HG03280 (cell line): ENCODE measurements around the gene ITM2B.

Experiments
- ATAC-seq: cut with Tn5 transposase; IDR thresholded peaks from one replicate; pipeline ENCODE4 v1.9.1; 2021; ENCODE audit warnings: mild to moderate bottlenecking, moderate library complexity; ENCODE audit not compliant: unreplicated experiment

The ITM2B gene

GRCh38 chr13:48255954-48256353, 22.9 kb downstream of the ITM2B start:
- ATAC-seq = no peak

- no peak for ATAC-seq
Measured at GRCh38 chr13:48258002-48258401, 25.0 kb downstream of the ITM2B start.

DNA sequence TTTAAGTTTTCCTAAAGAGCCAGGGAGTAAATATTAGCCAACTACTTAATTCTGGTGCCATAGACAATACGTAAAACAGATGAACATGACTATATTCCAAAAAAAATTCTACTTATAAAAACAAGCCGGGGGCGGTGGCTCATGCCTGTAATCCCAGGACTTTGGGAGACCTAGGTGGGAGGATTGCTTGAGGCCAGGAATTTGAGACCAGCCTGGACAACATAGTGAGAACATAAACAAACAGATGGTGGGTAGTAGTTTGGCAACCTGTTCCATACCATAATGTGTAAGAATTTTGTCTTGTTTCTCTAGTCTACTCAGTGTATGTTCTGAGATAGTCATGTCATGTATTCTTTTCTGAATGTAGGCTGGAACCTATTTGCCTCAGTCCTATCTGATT, 25.4 kb downstream of the ITM2B start:
- no peak for ATAC-seq

- ATAC-seq = no peak
Measured at GRCh38 chr13:48260970-48261369, 28.0 kb downstream of the ITM2B start.

DNA sequence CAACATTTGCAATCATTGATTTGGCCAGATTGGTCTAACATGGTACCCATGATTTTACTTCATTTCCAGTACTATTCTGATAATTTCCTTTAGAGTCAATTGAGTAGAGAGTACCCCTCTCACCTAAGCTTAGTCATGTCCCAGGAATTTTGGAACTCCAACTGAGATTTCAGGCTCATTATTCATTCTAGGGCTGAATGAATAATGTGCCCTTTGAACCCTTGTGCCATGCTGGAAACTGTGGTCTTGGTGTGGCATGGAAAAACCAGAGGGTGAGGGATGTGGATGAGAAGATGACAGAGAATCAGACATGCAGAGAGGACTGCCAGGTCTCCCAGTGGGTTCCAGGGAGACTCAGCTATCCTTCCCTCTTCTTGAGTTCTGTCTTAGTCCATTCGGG, 30.2 kb downstream of the ITM2B start:
- ATAC-seq = no peak

- ATAC-seq = no peak
Measured at GRCh38 chr13:48264058-48264457, 31.1 kb downstream of the ITM2B start.

DNA sequence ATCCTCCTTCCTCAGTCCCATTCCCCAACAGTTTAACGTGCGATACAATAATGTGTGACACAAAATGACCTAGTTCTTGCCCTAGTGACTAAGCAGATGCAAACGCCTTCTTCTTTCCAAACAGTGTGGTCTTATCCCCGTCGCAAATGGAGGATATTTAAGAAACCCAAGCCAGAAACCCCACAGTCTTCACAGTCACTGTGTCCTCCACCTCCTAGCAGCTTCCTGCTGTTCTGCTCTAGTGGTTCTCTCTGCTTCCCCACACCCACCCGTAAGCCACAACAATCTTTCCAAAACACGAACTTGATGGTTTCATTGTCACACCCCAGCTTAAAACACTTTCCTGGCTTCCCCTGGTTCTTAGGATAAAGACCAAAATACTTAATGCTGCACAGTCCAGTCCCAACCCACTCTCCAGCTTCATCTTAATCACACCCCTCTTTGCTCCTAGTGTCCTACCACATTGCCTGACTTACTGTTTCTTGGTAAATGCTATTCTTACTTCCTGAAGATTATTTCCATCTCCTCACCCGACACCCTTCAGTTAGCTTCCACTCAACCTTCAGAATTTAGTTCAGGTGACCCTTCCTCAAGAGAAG, 32.3 kb downstream of the ITM2B start:
- ATAC-seq = no peak

DNA sequence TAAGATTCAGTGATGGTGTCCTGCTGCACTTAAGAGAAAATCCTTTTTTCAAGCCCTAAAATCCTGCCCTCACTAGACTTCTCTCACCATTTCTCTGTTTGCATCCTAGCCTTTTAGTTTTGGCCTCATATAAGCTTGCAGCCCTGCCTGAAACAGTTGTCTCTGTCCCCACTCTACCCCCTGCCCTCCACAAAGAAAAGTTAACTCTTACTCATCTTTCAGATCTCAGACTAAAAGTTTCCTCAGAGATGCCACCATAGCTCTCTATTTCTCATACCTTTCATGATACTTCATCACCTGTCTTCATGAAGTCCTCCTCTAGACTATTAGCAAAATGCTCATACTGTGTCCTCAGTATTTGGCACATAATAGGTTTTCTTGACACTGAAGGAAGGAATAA, 33.1 kb downstream of the ITM2B start:
- no peak for ATAC-seq

GRCh38 chr13:48266701-48267639, 34.0 kb downstream of the ITM2B start:
- ATAC-seq = no peak

- no peak for ATAC-seq
Measured at GRCh38 chr13:48268019-48268418, 35.0 kb downstream of the ITM2B start.

DNA sequence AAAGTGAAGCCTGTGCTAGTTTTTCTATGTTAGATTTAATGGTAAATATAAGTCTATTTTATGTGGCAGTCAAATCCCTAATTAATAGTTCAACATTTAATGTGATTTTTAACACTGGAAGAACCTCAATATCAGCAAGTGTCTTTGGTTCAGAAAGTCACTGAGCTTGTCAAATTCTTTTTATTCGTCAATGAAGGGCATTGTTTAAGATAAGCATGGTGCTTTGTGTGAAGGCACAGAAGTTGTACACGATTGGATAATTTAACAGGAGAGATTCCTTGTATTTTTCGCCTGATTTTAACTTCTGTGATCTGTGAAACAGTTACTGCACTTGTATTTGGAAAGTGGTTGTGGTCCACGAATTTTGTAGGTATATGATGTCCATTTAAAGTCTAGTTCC, 40.3 kb downstream of the ITM2B start:
- ATAC-seq = no peak

GRCh38 chr13:48275507-48275906, 42.5 kb downstream of the ITM2B start:
- ATAC-seq = no peak

GRCh38 chr13:48278806-48279205, 45.8 kb downstream of the ITM2B start:
- ATAC-seq = no peak

DNA sequence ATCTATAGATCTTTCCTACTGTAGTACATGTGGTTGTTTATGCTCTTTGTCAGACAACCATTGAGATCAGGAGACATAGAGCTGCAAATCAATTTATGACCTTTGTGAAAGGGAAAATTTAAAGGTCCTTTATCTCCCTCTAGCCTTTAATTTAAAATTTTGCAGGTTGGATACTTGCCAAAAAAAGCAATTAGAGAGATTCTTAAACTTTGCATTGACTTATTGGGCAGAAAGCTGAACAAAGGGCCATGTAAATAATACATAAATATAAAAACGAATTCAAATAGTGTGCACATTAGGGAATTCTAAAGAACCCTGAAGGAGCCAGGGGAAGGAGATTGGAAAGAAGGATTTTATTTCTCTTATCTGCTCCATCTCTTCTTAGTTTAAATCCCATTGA, 48.5 kb downstream of the ITM2B start:
- ATAC-seq = no peak

DNA sequence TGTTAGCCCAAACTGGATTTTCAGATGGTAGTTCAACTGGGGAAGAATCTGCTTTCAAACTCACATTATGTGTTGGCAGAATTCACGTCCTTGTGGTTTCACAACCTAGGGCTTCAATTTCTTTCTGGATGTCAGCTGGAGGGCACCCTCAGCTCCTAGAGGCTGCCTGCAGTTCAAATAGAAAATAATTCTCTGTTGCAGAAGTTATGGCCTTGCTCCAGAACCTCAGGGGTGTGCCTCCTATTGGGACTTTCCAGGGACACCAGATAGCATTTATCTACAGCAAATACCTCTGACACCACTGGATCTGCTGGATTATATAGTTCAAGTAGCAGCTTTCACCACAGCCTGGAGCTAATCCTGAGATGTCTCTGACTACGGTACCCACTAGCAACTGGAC, 58.7 kb downstream of the ITM2B start:
- ATAC-seq = no peak

DNA sequence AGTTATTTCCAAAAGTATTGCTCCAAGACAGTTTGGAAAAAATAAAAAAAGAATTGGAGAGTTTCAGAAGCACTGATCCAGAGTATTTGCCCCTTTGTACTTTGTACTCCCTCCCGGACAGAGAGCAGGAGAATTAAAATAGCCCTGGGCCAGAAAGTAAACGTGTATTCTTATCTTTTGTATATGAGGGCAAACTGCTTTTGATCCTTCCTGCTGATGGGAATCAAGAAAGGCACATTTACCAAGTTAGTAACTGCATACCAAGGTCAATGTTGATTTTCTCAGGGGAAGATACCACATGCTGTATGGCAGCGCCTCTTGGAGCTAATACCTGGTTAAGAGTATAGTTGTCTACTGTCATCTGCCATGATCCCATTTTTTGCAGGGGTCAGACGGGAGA, 59.6 kb downstream of the ITM2B start:
- ATAC-seq = no peak

DNA sequence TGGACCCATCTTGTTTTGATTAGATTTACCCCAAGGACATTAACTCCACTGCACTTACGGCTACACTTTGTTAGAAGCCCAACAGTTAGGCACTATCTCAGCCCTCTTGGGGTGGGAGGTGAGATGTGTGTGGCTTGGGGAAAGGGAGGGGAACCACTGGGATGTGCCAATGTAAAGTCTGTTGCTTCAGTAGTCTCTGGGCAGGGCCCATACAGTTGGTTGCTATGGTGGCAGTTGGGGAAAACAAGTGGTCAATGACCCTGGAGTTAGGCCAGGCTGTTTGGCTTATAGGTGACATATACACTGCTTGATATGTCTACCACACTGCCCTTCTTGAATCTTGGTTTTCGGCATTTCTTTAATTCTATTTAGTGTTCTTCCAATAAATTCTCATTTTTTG, 61.6 kb downstream of the ITM2B start:
- no peak for ATAC-seq

GRCh38 chr13:48295271-48295670, 62.3 kb downstream of the ITM2B start:
- no peak for ATAC-seq

GRCh38 chr13:48296528-48296927, 63.5 kb downstream of the ITM2B start:
- ATAC-seq = no peak

DNA sequence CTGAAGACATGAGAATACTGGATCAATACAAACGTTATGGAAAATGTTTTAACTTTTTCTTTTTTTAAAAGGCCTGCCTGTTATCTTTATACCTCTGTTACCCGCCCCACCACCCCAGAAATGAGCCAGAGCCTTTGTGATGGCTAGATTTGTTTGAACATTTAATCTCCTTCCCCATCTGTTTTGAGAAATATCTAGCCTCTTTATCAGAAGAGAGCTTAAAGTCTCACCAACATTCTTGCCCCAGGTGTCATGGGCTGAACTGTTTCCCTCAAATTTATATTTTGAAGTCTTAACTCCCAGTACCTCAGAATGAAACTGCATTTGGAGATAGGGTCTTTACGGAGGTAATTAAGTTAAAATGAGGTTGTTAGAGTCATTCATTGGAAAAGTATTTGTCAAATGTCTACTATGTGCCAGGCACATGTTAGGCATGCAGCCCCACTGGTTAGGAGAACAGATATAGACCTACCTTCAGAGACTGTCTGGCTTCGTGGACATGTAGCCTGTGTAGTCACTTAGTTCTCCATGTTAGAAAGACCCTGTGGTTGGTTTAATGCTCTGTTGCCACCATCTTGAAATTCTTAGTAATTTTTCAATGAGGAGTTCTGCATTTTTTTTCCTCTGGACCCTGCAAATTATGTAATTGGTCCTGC, 64.3 kb downstream of the ITM2B start:
- ATAC-seq = no peak

- ATAC-seq = no peak
Measured at GRCh38 chr13:48299591-48299990, 66.6 kb downstream of the ITM2B start.

GRCh38 chr13:48302871-48303358, 69.9 kb downstream of the ITM2B start:
- peak; percentile 1 for ATAC-seq
